SK-MEL-5 (cell line): ENCODE results near the gene TCF7L1. TPM values are rescaled to one million over a fixed set of nuclear protein-coding genes. Genes with fewer than 3 reads are reported as not detected.
A peak's percentile ranks its signal among the peaks of the same experiment; 100 is the strongest.

Experiments
- DNase-seq: peaks from one replicate; pipeline ENCODE4 v3.0.0-alpha.2; 2016; ENCODE audit warnings: low read depth, low spot score
- in situ Hi-C: cut with HindIII; loops from 2 replicates; pipeline ENCODE4 v1.10.0; 2016; ENCODE audit warnings: low sequenced_read_pairs, high pct_unique_total_duplicates, low pct_unique_long_range_greater_than_20kb
- total RNA-seq: library from RNA; depleted of rRNA; stranded (reverse); fragments of >200 nt; shearing (Covaris generic); gene quantifications from 2 replicates; pipeline ENCODE4 v1.2.3, GENCODE V29; 2014

TCF7L1 gene
- total RNA-seq, 1 experiment from 2014 or later: 0.71 TPM

DNA sequence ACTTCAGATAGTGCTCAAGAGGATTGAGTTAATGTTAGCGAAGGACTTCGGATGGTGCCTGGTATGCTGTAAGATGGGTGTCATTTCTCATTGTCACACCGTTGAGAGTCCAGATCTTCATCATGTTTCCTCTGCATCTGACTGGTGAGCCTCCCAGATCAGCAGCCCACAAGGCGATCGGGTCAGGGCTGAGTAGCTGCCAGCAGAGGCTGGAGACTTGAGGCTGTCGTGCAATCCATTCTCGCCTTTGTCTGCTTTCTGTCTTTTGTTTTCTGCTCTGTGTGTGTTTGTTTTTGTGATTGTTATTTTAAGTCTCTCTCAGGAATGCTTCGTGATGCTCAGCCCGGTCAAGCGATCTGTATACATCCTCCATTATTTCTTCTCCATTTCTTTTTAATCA, 98.8 kb downstream of the TCF7L1 start:
- in situ Hi-C loops: no loop called here
- DNase-seq: no peak

DNA sequence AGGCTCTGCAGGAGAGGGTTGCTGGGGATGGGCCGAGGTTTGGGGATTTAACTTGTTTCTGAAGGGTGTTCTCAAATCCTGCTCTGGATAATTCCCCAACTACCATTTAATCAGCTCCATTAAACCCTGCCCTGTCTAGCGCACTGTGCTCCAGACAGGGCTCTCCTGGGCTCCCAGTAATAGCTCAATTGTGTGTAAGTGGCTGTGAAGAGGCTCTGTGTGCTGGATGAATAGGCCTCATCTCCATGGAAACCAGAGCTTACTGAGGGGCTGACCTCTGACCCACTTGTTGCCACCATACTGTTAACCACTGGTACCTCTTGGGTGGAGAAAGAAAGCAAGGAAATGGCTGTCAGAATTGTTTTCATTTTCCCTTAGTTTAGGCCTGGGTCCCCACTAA, 101.7 kb downstream of the TCF7L1 start:
- in situ Hi-C loops: no loop called here
- no peak for DNase-seq

GRCh38 chr2:85235281-85235680, 102.1 kb downstream of the TCF7L1 start:
- DNase-seq: no peak
- in situ Hi-C loops: no loop called here

DNA sequence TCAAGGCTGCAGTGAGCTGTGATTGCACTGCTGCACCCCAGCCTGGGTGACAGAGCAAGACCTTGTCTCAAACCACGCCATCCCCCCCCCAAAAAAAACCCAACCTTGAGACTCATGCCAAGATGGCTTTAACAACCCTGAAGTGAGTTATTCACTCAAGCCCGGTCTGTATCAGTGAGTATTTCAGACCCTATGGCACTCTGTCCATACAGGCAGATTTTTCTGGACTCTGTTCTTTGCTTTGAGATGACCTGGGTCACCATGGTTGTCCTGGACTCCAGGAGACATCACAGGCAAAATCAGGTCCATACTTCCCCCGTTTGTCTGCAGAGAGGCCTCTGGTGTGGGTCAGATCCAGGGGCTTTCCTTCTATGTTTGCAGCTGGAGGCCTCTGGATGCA, 102.9 kb downstream of the TCF7L1 start:
- no peak for DNase-seq
- in situ Hi-C loops: no loop called here

DNA sequence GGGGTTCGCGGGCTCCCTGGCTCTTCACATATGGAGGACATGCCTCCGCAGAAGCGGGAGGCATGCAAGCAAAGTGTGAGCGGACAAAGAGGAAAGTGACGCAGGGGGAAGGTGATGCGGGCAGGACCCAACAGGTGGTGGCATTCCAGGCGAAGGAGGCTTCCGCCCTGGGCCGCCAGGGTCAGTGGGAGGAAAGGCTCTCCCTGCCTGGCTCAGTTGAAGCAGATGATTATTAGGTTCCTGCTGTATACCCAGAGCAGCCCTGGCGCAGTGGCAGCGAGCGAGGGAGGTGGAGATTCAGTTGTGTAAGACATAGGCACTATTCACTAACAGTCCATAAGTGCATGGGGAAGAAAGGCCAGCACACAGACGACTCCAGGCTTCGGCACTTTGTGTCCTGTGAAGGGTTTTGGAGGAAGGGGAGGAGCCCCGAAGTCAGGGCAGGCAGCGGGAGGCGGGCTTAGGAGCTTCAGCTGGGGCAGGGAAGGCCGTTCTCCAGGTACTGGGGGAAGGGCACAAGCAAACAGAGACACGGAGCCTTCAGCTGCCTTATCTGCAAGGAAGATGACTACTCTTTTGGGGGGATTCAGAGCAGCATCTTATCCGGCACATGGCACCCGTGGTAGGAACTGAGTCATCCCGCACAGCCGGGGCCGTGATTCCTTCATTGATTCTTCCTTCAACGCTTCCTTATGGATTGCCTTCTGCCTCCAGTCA, 104.8 kb downstream of the TCF7L1 start:
- DNase-seq: no peak
- in situ Hi-C loops: no loop called here

DNA sequence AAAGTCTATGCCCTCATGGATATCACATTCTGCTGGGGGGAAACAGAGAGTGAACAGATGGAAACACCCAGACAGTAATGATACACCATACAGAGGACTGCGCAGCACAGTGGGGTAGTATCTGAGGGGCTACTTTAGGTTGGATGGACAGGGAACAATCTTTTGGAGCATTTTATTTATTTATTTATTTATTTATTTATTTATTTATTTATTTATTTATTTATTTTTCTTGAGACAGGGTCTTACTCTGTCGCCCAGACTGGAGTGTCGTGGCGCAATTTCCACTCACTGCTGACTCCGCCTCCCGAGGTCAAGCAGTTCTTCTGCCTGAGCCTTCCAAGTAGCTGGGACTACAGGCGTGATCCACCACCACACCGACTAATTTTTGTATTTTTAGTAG, 105.4 kb downstream of the TCF7L1 start:
- in situ Hi-C loops: no loop called here
- DNase-seq: no peak

DNA sequence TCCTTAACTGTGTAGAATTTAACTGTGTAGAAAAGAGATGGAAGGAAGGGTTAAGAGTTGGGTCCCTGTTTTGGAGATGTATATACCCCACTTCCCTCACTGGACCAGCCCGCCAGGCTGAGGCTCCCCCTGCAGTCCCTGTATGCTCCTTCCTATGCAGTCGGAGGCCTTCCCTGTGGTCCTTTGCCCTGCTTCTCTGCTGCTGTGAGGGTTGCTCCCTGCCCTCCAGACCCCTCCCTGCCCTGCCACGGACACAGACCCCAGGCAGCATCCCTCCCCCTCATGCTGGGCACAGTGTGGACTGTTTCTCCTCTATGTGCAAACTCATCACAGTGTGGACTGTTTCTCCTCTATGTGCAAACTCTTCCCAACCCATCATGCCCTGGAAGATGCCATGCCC, 105.9 kb downstream of the TCF7L1 start:
- in situ Hi-C loops: no loop called here
- DNase-seq: no peak

DNA sequence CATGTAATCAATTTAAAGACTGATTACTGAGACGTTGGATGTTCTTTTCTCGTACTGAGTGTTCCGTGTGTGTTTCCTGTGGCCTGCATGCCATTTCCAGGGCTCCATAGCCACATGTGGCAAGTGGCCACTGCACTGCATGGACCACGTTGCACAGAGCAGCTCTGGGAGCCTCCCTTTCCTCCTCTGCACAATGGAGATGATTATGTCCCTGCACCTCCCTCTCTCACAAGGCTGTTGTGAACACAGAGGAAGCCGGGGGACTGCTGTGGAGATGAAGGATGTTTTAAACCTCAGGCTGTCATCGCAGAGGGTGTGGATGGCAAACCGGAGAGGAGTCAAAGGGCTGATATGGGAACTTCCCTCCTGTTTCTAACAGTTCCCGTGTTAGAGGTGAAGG, 106.9 kb downstream of the TCF7L1 start:
- no peak for DNase-seq
- in situ Hi-C loops: no loop called here

- DNase-seq: no peak
- in situ Hi-C loops: no loop called here
Measured at GRCh38 chr2:85242321-85242720, 109.1 kb downstream of the TCF7L1 start.

DNA sequence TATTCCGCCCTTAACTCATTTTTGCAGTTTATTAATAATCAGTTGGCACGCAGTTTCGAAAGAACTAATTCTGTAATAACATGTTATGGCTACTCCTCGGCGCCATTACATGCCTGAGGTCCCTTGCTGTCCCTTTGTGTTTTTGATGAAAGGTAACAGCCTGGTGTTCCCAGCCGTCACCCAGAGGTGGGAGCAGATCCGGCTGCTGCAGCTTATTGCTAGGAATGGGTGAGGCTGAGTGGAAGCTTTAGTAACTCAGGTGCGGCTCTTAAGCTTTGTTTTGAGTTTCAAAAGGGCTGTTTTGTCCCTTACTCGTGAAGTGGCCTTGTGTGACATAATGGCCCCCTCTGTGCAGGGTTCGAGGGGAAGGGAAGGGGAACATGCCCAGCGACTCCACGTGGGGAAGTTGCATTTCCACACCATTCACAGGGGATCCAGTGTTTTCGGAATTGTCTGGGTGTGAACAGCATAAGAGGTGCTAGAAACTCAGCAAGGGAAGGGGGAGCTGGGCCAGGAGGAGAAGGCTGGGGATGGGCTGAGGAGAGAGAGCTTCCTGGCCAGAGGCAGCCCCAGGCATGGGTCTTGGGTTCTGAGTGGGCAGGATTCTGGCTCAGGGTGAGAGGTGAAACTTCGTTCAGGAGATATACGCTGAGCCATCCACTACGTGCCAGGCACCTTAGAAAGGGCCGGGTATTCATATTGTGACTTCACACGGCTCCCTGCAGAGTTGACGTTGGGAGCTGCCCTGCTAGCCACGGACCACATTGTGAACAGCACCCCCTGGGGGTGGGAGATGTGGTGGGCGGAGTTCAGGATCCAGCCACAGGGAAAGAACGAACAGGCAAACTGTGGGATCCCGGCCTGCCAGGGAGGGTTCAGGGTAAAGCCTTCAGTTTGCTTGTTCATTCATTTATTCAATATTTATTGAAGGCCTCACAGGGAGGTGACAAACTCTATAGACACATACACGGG, 110.2 kb downstream of the TCF7L1 start:
- in situ Hi-C loops: no loop called here
- DNase-seq: peak; percentile 80

- in situ Hi-C loops: no loop called here
- no peak for DNase-seq
Measured at GRCh38 chr2:85244828-85245227, 111.6 kb downstream of the TCF7L1 start.

DNA sequence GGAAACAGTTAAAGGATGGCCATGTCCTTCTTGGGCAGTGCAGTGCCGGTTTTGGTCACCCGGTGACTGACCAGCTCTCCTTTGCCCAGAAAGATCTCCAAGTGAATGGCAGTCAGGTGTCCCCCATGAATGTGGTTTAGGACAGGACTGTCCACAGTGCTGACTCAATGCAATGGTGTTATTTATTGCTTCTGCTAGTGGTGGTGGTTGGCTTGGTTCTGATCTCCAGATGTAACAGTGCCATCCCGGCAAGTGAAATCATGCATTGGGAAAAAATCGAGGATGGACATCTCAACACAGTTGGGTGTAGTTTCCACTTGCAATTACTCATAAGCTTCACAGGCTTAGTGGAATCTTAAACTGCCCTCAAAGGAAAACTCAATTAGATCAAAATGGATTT, 112.7 kb downstream of the TCF7L1 start:
- in situ Hi-C loops: no loop called here
- no peak for DNase-seq

- no peak for DNase-seq
- in situ Hi-C loops: no loop called here
Measured at GRCh38 chr2:85246348-85246747, 113.2 kb downstream of the TCF7L1 start.

- no peak for DNase-seq
- in situ Hi-C loops: no loop called here
Measured at GRCh38 chr2:85247610-85248009, 114.4 kb downstream of the TCF7L1 start.

- peak; percentile 76 for DNase-seq
- in situ Hi-C loops: no loop called here
Measured at GRCh38 chr2:85248773-85249509, 115.7 kb downstream of the TCF7L1 start.

- in situ Hi-C loops: no loop called here
- no peak for DNase-seq
Measured at GRCh38 chr2:85250045-85250444, 116.9 kb downstream of the TCF7L1 start.

GRCh38 chr2:85251070-85251616, 118.0 kb downstream of the TCF7L1 start:
- in situ Hi-C loops: no loop called here
- DNase-seq: no peak

- in situ Hi-C loops: no loop called here
- no peak for DNase-seq
Measured at GRCh38 chr2:85253890-85254289, 120.7 kb downstream of the TCF7L1 start.
